ENCODE results near the gene CACNA1C. TPM values are rescaled to one million over a fixed set of nuclear protein-coding genes. Genes with fewer than 3 reads are reported as not detected.

CACNA1C gene
- total and polyA plus RNA-seq, 10 of the 15 experiments (the other 5 are each of a cell fraction or from before 2014, with no cell fraction given): under 0.01 to 0.15 (median 0.09) TPM; not detected in 5

DNA sequence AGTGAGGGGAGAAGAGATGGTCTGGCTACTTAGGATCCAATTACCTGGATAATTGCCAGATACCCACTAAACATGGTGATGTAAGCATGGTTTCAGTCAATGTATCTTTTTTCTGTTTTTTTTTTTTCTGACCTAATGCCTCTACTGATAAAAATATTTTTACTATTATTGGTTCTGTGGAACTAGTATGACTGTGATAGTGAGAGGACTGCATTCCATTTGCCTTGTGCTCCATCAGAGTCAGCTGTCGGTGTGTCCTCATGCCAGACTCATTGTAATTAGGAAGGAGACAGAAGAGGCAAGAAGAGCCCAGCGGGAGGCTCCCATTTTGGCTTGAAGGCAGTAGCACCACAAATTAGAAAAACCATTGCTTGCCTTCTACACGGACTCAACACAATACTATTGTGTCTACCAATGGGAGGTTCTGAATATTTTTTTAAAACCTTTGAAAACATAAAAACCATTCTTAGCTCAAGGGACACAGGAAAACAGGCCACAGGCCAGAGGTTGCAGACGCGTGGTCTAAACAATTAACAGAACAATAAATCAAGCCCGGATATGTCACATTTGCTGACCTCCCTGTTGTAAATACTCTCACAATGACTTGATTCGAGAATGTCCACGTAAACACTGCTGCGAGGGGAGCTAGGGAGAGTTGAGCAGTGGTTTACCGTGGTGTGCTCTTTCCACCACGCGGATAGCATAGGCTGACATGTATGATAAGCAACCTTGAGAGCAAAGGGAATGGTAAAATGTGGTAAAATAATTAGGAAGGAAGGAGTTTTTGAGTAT lies 35.0 kb upstream of the CACNA1C start (continued):
- TF ChIP-seq, protein P1, sequence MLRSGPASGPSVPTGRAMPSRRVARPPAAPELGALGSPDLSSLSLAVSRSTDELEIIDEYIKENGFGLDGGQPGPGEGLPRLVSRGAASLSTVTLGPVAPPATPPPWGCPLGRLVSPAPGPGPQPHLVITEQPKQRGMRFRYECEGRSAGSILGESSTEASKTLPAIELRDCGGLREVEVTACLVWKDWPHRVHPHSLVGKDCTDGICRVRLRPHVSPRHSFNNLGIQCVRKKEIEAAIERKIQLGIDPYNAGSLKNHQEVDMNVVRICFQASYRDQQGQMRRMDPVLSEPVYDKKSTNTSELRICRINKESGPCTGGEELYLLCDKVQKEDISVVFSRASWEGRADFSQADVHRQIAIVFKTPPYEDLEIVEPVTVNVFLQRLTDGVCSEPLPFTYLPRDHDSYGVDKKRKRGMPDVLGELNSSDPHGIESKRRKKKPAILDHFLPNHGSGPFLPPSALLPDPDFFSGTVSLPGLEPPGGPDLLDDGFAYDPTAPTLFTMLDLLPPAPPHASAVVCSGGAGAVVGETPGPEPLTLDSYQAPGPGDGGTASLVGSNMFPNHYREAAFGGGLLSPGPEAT (IDR thresholded peaks at IDR 0.05; ENCODE audit: low read depth): 0 out of 2 replicates have a peak, but pooled peaks have one; percentile 48
- TF ChIP-seq RUNX3 (IDR thresholded peaks at IDR 0.05; ENCODE audit: low read length): peak; percentile 71
- TF ChIP-seq, protein P2, sequence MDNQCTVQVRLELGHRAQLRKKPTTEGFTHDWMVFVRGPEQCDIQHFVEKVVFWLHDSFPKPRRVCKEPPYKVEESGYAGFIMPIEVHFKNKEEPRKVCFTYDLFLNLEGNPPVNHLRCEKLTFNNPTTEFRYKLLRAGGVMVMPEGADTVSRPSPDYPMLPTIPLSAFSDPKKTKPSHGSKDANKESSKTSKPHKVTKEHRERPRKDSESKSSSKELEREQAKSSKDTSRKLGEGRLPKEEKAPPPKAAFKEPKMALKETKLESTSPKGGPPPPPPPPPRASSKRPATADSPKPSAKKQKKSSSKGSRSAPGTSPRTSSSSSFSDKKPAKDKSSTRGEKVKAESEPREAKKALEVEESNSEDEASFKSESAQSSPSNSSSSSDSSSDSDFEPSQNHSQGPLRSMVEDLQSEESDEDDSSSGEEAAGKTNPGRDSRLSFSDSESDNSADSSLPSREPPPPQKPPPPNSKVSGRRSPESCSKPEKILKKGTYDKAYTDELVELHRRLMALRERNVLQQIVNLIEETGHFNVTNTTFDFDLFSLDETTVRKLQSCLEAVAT (IDR thresholded peaks at IDR 0.05): 0 out of 2 replicates have a peak, but pooled peaks have one; percentile 33
- TF ChIP-seq PAX8 (IDR thresholded peaks at IDR 0.05): no peak
- TF ChIP-seq NR2F1 (conservative IDR thresholded peaks at IDR 0.05): peak; percentile 99
- TF ChIP-seq EP300 (IDR thresholded peaks at IDR 0.05; ENCODE audit: borderline replicate concordance in 1 of 2, control insufficient read depth in 1 of 2, low read depth in 2 of 2, low read length in 2 of 2): peak; percentile 53 to 77; a peak in 3 of 4 replicates
- TF ChIP-seq IRF4 (IDR thresholded peaks at IDR 0.05; ENCODE audit: low read depth, low read length): peak; percentile 73; the same call in 1 of the 2 replicates
- TF ChIP-seq MTA2 (IDR thresholded peaks at IDR 0.05; ENCODE audit: low read depth): peak; percentile 92
- no peak for TF ChIP-seq MEF2A (IDR thresholded peaks at IDR 0.05; ENCODE audit: insufficient read depth, low read depth, low read length)
- TF ChIP-seq, protein P3, sequence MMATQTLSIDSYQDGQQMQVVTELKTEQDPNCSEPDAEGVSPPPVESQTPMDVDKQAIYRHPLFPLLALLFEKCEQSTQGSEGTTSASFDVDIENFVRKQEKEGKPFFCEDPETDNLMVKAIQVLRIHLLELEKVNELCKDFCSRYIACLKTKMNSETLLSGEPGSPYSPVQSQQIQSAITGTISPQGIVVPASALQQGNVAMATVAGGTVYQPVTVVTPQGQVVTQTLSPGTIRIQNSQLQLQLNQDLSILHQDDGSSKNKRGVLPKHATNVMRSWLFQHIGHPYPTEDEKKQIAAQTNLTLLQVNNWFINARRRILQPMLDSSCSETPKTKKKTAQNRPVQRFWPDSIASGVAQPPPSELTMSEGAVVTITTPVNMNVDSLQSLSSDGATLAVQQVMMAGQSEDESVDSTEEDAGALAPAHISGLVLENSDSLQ (IDR thresholded peaks at IDR 0.05): peak; percentile 58; the same call in 1 of the 2 replicates
- TF ChIP-seq SMC3 (IDR thresholded peaks at IDR 0.05; ENCODE audit: borderline replicate concordance, low read length): no peak
- TF ChIP-seq PML (IDR thresholded peaks at IDR 0.05; ENCODE audit: low read length): no peak
- TF ChIP-seq SREBF2 (IDR thresholded peaks at IDR 0.05; ENCODE audit: low read length): no peak
- TF ChIP-seq ASH2L (IDR thresholded peaks at IDR 0.05; ENCODE audit: borderline replicate concordance, low read depth): no peak
- 0 out of 2 replicates have a peak, but pooled peaks have one; percentile 24 for TF ChIP-seq NR2C1 (IDR thresholded peaks at IDR 0.05)
- TF ChIP-seq TARDBP (IDR thresholded peaks at IDR 0.05; ENCODE audit: borderline replicate concordance): no peak
- TF ChIP-seq, protein P4, sequence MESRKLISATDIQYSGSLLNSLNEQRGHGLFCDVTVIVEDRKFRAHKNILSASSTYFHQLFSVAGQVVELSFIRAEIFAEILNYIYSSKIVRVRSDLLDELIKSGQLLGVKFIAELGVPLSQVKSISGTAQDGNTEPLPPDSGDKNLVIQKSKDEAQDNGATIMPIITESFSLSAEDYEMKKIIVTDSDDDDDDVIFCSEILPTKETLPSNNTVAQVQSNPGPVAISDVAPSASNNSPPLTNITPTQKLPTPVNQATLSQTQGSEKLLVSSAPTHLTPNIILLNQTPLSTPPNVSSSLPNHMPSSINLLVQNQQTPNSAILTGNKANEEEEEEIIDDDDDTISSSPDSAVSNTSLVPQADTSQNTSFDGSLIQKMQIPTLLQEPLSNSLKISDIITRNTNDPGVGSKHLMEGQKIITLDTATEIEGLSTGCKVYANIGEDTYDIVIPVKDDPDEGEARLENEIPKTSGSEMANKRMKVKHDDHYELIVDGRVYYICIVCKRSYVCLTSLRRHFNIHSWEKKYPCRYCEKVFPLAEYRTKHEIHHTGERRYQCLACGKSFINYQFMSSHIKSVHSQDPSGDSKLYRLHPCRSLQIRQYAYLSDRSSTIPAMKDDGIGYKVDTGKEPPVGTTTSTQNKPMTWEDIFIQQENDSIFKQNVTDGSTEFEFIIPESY (IDR thresholded peaks at IDR 0.05): no peak
- no peak for TF ChIP-seq SPI1 (IDR thresholded peaks at IDR 0.05; ENCODE audit: borderline replicate concordance, insufficient read depth, low read depth, low read length)
- no peak for TF ChIP-seq LARP7 (IDR thresholded peaks at IDR 0.05)
- no peak for TF ChIP-seq ZNF384 (IDR thresholded peaks at IDR 0.05; ENCODE audit: borderline replicate concordance, low read depth, low read length)
- TF ChIP-seq ZNF207 (IDR thresholded peaks at IDR 0.05; ENCODE audit: borderline replicate concordance): no peak
- TF ChIP-seq BCL11A (IDR thresholded peaks at IDR 0.05; ENCODE audit: low read depth, low read length): peak; percentile 90
- TF ChIP-seq PAX5 (IDR thresholded peaks at IDR 0.05; ENCODE audit: borderline replicate concordance, low read depth, low read length): peak; percentile 24; the same call in 1 of the 2 replicates
- no peak for TF ChIP-seq SIN3A (IDR thresholded peaks at IDR 0.05; ENCODE audit: low read depth, low read length)

Measured in GM12878 (cell line).